K562 (cell line): ENCODE measurements around the gene GTPBP2. TPM values are rescaled to one million over a fixed set of nuclear protein-coding genes. Genes with fewer than 3 reads are reported as not detected.

Source experiments
- CHCHD3 ChIP-seq: fragments of 250-450 bp; sonication (Bioruptor Pico); IDR thresholded peaks from 2 replicates; pipeline ENCODE4 v2.1.2; 2022; ENCODE audit warnings: mild to moderate bottlenecking
- EP300 ChIP-seq: IDR thresholded peaks from 2 replicates; pipeline ENCODE4 v1.6.1; 2012; ENCODE audit warnings: low read length, improper control_type of control experiment
- ETV5 ChIP-seq: sonication (generic); formaldehyde crosslinking; IDR thresholded peaks from 2 replicates; pipeline ENCODE4 v1.4.0; 2020; ENCODE audit warnings: low read depth, mild to moderate bottlenecking, missing genetic modification reagents
- HNRNPH1 ChIP-seq: fragments of 200-400 bp; formaldehyde crosslinking; optimal IDR thresholded peaks from 2 replicates; pipeline ENCODE3; 2017; ENCODE audit warnings: low read depth, mild to moderate bottlenecking, low read length, moderate library complexity
- KDM4B ChIP-seq, 2 experiments: fragments of 450-650 bp in 1 of 2; sonication (generic) in 1 of 2; IDR thresholded peaks; 2 replicates each; pipeline ENCODE4 v1.6.1; 2016 to 2017; ENCODE audit warnings: borderline replicate concordance in 2 of 2, antibody characterized with exemption in 1 of 2, low read depth in 1 of 2, mild to moderate bottlenecking in 1 of 2
- KLF13 ChIP-seq: fragments of 450-650 bp; IDR thresholded peaks from 2 replicates; pipeline ENCODE4 v1.6.1; 2016; ENCODE audit warnings: missing genetic modification characterization, low read depth, mild to moderate bottlenecking, missing compliant biosample characterization, moderate library complexity, borderline replicate concordance
- MTA1 ChIP-seq: fragments of 450-650 bp; IDR thresholded peaks from 2 replicates; pipeline ENCODE4 v1.6.1; 2017; ENCODE audit warnings: borderline replicate concordance
- NR1H2 ChIP-seq: sonication (generic); formaldehyde crosslinking; IDR thresholded peaks from 2 replicates; pipeline ENCODE4 v1.4.0; 2020; ENCODE audit warnings: mild to moderate bottlenecking, missing genetic modification reagents
- PCBP2 ChIP-seq: fragments of 200-400 bp; formaldehyde crosslinking; IDR thresholded peaks from 2 replicates; pipeline ENCODE4 v1.6.1; 2018; ENCODE audit warnings: low read length, low read depth, mild to moderate bottlenecking, moderate library complexity; ENCODE audit not compliant: poor library complexity, severe bottlenecking
- POLR2AphosphoS2 ChIP-seq: IDR thresholded peaks from 2 replicates; pipeline ENCODE4 v1.6.1; 2012; ENCODE audit warnings: low read length, improper control_type of control experiment
- POLR3A ChIP-seq: IDR thresholded peaks from 2 replicates; pipeline ENCODE4 v1.6.1; 2011; ENCODE audit warnings: borderline replicate concordance, mild to moderate bottlenecking, moderate library complexity; ENCODE audit not compliant: insufficient read length, insufficient read depth; ENCODE audit errors: extremely low read depth
- RHOXF2B ChIP-seq: fragments of 250-450 bp; sonication (Bioruptor Pico); conservative IDR thresholded peaks from 2 replicates; pipeline ENCODE4 v1.5.1; 2021
- RUNX1 ChIP-seq: sonication (generic); IDR thresholded peaks from 2 replicates; pipeline ENCODE4 v1.6.1; 2016; ENCODE audit warnings: antibody characterized with exemption, low read depth
- TEAD1 ChIP-seq, 2 experiments: fragments of 450-650 bp in 1 of 2; sonication (generic) in 1 of 2; formaldehyde crosslinking; IDR thresholded peaks; 2 replicates each; pipeline versions ENCODE4 v1.4.0 to v1.8.0; 2020 to 2022; ENCODE audit warnings: mild to moderate bottlenecking in 2 of 2, missing genetic modification reagents in 1 of 2
- XRCC5 ChIP-seq: fragments of 200-400 bp; formaldehyde crosslinking; IDR thresholded peaks from 2 replicates; pipeline ENCODE4 v1.6.1; 2017; ENCODE audit warnings: low read depth, mild to moderate bottlenecking, low read length
- ZNF263 ChIP-seq: sonication (generic); formaldehyde crosslinking; IDR thresholded peaks from 2 replicates; pipeline ENCODE4 v1.8.0; 2022; ENCODE audit warnings: mild to moderate bottlenecking, missing genetic modification reagents, borderline replicate concordance
- ZNF551 ChIP-seq: fragments of 250-450 bp; sonication (Bioruptor Pico); IDR thresholded peaks from 2 replicates; pipeline ENCODE4 v1.5.0; 2021; ENCODE audit warnings: mild to moderate bottlenecking, moderate library complexity
- ZNF583 ChIP-seq: fragments of 250-450 bp; sonication (Bioruptor Pico); IDR thresholded peaks from 2 replicates; pipeline ENCODE4 v1.4.0; 2020
- polyA plus RNA-seq, 8 experiments: library from polyadenylated mRNA; depleted of rRNA in 4 of 8; stranded (reverse) in 5 of 8; unstranded in 3 of 8; fragments of >200 nt; fragmentation: Nextera tagmentation in 2 of 8; fragmentation: Illumina TruSeq in 1 of 8; extraction: Ambion mirVana in 2 of 8; extraction: Trizol in 1 of 8; gene quantifications; 2 replicates each; pipeline versions ENCODE4 v1.2.1 to v1.2.3, GENCODE V29; 2011 to 2014; ENCODE audit warnings: inconsistent platforms in 1 of 8, missing spikeins in 1 of 8
- total RNA-seq, 7 experiments: library from RNA; depleted of rRNA in 6 of 7; stranded (reverse); fragments of >200 nt in 6 of 7; fragmentation: Illumina TruSeq in 2 of 7; extraction: Trizol in 2 of 7; gene quantifications; 2 replicates each; pipeline versions ENCODE4 v1.2.1 to v1.2.3, GENCODE V29; 2011 to 2021; ENCODE audit warnings: low replicate concordance in 1 of 7
- TF ChIP-seq, protein P1 (sequence below): fragments of 250-450 bp; sonication (Bioruptor Pico); IDR thresholded peaks from 2 replicates; pipeline ENCODE4 v1.5.0; 2021
- TF ChIP-seq, protein P2 (sequence below): fragments of 450-650 bp; IDR thresholded peaks from 2 replicates; pipeline ENCODE4 v1.6.1; 2017; ENCODE audit warnings: mild to moderate bottlenecking, moderate library complexity
- TF ChIP-seq, protein P3 (sequence below): fragments of 450-650 bp; IDR thresholded peaks from 2 replicates; pipeline ENCODE4 v1.7.1; 2018; ENCODE audit warnings: mild to moderate bottlenecking, low read depth; ENCODE audit not compliant: partially characterized antibody
- TF ChIP-seq, protein P4 (sequence below): sonication (generic); formaldehyde crosslinking; IDR thresholded peaks from 2 replicates; pipeline ENCODE4 v1.8.0; 2022; ENCODE audit warnings: missing genetic modification reagents, mild to moderate bottlenecking, borderline replicate concordance

GTPBP2 gene
- total and polyA plus RNA-seq, 9 of the 15 experiments (the other 6 are each of a cell fraction or from before 2014, with no cell fraction given), result 48.4 to 196 (median 111) TPM

DNA sequence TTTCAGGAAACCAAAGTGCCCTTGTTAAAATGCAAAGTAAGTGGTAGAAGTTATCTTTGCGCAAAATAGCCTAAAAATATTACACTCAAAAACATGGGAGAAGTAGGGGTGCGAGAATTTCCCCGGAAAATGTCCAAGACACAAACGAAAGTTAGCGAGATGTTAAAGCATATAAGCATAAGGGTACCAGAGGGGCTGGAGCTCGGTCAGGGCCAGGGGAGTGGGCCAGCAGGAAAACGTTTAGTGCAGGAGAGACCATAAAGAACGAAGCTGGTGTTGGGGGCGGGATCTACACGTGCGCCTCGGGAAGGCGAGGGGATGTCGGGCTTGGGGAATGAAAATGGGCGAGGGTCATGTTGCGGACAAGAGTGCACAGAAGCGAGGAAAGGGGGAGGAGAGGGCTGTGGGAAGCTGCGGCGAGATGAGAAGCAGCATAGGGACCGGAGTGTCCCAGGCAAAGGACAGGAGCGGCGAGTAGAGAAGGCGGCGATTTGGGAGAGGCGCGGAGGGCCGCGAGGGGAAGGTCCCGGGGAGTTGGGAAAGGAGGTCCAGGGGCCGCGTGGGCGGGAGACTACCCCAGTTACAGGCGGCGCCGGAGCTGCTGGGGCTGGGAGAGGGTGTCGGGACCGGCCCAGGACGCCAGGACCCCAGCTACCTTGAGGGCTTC is 53.8 kb downstream of the GTPBP2 start (continued):
- TF ChIP-seq, protein P1, sequence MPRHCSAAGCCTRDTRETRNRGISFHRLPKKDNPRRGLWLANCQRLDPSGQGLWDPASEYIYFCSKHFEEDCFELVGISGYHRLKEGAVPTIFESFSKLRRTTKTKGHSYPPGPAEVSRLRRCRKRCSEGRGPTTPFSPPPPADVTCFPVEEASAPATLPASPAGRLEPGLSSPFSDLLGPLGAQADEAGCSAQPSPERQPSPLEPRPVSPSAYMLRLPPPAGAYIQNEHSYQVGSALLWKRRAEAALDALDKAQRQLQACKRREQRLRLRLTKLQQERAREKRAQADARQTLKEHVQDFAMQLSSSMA, result no peak
- TF ChIP-seq PCBP2, result no peak
- TF ChIP-seq KLF13 (tag), result no peak
- TF ChIP-seq POLR2AphosphoS2, result no peak
- TF ChIP-seq EP300, result no peak
- TF ChIP-seq POLR3A, result no peak
- no peak for TF ChIP-seq XRCC5
- TF ChIP-seq TEAD1 (CRISPR knock-in tag; IDR thresholded peaks at IDR 0.05), result no peak
- no peak; a peak in 1 of 4 replicates for TF ChIP-seq KDM4B (IDR thresholded peaks at IDR 0.05; ENCODE audit: borderline replicate concordance in 2 of 2, low read depth in 1 of 2)
- no peak for TF ChIP-seq RUNX1
- no peak for TF ChIP-seq RHOXF2B (CRISPR knock-in tag)
- TF ChIP-seq ETV5 (CRISPR knock-in tag), result no peak
- no peak for TF ChIP-seq ZNF583
- TF ChIP-seq CHCHD3 (CRISPR knock-in tag), result no peak
- TF ChIP-seq ZNF551, result no peak
- TF ChIP-seq NR1H2 (CRISPR knock-in tag), result no peak
- TF ChIP-seq, protein P2, sequence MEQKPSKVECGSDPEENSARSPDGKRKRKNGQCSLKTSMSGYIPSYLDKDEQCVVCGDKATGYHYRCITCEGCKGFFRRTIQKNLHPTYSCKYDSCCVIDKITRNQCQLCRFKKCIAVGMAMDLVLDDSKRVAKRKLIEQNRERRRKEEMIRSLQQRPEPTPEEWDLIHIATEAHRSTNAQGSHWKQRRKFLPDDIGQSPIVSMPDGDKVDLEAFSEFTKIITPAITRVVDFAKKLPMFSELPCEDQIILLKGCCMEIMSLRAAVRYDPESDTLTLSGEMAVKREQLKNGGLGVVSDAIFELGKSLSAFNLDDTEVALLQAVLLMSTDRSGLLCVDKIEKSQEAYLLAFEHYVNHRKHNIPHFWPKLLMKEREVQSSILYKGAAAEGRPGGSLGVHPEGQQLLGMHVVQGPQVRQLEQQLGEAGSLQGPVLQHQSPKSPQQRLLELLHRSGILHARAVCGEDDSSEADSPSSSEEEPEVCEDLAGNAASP, result no peak
- peak; percentile 59; the same call in 1 of the 2 replicates for TF ChIP-seq MTA1
- TF ChIP-seq ZNF263 (CRISPR knock-in tag), result no peak
- TF ChIP-seq HNRNPH1, result no peak
- TF ChIP-seq, protein P3, sequence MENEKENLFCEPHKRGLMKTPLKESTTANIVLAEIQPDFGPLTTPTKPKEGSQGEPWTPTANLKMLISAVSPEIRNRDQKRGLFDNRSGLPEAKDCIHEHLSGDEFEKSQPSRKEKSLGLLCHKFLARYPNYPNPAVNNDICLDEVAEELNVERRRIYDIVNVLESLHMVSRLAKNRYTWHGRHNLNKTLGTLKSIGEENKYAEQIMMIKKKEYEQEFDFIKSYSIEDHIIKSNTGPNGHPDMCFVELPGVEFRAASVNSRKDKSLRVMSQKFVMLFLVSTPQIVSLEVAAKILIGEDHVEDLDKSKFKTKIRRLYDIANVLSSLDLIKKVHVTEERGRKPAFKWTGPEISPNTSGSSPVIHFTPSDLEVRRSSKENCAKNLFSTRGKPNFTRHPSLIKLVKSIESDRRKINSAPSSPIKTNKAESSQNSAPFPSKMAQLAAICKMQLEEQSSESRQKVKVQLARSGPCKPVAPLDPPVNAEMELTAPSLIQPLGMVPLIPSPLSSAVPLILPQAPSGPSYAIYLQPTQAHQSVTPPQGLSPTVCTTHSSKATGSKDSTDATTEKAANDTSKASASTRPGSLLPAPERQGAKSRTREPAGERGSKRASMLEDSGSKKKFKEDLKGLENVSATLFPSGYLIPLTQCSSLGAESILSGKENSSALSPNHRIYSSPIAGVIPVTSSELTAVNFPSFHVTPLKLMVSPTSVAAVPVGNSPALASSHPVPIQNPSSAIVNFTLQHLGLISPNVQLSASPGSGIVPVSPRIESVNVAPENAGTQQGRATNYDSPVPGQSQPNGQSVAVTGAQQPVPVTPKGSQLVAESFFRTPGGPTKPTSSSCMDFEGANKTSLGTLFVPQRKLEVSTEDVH, result peak; percentile 47
- TF ChIP-seq, protein P4, sequence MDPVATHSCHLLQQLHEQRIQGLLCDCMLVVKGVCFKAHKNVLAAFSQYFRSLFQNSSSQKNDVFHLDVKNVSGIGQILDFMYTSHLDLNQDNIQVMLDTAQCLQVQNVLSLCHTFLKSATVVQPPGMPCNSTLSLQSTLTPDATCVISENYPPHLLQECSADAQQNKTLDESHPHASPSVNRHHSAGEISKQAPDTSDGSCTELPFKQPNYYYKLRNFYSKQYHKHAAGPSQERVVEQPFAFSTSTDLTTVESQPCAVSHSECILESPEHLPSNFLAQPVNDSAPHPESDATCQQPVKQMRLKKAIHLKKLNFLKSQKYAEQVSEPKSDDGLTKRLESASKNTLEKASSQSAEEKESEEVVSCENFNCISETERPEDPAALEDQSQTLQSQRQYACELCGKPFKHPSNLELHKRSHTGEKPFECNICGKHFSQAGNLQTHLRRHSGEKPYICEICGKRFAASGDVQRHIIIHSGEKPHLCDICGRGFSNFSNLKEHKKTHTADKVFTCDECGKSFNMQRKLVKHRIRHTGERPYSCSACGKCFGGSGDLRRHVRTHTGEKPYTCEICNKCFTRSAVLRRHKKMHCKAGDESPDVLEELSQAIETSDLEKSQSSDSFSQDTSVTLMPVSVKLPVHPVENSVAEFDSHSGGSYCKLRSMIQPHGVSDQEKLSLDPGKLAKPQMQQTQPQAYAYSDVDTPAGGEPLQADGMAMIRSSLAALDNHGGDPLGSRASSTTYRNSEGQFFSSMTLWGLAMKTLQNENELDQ (CRISPR knock-in tag), result no peak
